HG03432 (cell line): Measurements from ENCODE around the gene AKR1B1.
A peak's percentile ranks its signal among the peaks of the same experiment; 100 is the strongest.

ENCODE experiments used
- ATAC-seq: cut with Tn5 transposase; IDR thresholded peaks from one replicate; pipeline ENCODE4 v1.9.1; 2021; ENCODE audit warnings: mild to moderate bottlenecking, moderate library complexity; ENCODE audit not compliant: unreplicated experiment

AKR1B1 gene

DNA sequence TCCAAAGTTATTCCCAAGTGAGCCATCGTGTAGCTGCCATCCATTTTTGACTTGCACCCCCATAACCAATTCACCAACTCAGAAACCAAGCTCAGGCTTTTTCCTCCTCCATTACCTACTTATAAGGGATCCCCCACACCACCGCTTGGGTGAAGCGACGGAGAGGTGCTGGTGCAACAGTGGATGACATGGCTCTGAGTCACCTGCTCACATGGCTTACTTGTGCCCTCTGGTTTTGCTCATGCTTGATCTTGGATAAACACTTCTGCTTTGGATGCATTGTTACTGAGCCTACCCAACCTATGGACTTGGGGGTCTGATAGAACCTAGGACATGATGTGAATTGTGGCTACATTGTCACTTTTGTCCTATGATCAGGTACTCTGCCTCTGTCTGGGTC is 12.0 kb upstream of the AKR1B1 start:
- no peak for ATAC-seq

DNA sequence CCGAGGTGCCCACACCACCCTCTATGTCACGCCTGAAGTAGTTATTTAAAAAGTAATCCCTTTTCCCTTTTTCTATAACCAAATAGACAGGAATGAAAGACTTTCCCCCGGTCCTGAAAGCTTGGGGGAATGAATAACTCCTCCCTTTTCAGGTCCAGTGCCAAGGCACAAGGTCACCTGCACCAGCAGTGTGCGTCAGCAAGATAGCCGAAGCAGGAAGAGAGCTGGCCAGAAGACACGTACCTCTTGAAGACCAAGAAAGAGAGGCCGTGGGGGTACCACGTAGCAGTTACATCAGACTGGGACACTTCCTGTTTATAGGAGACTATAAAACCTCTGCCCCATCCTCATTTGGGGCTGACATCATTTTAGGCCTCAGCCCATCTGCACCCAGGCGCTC is 10.7 kb upstream of the AKR1B1 start:
- no peak for ATAC-seq

DNA sequence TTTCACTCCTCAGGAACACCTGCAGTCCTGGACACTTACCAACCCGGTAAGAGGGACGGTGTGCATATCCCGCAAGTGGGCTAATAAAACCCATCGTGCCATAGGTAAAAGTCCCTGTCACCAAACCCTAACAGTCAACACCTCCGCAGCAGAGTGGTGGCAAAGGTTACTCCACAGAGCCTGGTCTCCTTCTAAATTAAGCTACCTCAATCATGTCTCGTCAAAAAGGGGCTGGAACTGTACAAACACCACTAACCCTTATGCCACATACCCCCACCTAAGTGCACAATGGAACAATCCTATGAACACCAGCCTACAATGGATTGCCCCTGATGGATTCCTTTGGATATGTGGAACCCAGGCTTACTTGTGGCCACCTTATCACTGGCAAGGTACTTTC is 9.6 kb upstream of the AKR1B1 start:
- no peak for ATAC-seq

DNA sequence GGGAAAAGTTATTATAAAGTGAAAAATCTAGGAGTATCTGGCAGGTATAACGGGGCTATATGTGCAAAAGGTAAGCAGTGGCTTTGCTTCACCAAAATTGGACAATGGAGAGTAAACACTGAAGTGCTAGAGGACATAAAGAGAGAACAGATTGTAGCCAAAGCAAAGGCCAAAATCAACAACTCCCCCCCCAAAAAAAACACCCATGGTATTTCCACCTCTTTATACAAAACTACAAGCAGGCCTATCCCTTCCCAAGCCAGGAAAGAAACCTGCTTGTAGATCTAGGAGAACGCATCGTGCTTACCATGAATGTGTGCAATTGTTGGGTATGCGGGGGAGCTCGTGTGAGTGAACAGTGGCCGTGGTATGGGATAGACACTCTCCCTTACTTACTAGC is 9.2 kb upstream of the AKR1B1 start:
- ATAC-seq = no peak

DNA sequence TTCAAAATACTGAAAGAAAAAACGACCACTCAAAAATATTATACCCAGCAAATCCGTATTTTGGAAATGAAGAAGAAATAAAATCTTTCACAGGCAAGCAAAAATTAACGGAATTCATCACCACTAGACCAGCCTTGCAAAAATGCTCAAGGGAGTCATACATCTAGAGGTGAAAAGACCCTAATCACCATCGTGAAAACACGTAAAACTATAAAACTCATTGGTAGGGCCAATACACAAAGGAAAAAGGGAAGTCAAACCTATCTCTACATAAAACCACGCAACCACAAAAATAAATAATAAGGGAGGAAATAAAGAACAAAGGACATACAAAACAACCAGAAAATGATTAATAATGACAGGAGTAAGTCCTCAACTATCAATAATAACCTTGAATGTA is 6.6 kb upstream of the AKR1B1 start:
- no peak for ATAC-seq

DNA sequence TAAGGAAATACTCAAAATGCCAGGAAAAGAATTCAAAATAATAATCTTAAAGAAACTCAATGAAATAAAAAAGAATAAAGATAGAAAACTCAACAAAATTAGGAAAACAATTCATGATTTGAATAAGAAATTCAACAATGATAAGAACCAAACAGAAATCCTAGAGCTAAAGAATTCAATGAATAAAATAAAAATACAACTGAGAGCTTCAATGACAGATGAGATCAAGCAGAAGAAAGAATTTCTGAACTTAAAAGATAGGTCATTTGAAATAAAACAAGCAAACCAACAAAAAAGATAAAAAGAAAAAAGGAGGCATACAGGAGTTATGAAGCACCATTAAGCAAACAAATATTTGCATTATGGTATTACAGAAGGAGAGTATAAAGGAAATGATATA is 5.6 kb upstream of the AKR1B1 start:
- no peak for ATAC-seq

DNA sequence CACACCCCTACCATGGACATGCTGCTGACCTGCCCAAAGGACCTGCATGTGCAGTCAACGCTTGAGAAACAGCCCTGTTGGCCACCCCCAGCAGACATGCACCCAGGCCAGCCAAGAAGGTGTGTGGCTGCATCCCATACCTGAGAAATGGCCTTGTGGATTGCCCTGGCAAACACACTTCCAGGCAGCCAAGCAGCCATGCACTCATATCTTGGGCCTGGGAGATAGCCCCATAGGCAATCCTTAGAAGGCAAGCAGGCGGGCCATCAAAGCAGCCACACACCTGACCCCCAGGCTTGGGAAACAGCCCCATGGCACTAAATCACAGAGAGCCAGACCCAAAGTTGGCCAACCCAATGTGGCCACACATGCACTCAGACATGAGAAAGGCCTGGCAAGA is 4.9 kb upstream of the AKR1B1 start:
- no peak for ATAC-seq

DNA sequence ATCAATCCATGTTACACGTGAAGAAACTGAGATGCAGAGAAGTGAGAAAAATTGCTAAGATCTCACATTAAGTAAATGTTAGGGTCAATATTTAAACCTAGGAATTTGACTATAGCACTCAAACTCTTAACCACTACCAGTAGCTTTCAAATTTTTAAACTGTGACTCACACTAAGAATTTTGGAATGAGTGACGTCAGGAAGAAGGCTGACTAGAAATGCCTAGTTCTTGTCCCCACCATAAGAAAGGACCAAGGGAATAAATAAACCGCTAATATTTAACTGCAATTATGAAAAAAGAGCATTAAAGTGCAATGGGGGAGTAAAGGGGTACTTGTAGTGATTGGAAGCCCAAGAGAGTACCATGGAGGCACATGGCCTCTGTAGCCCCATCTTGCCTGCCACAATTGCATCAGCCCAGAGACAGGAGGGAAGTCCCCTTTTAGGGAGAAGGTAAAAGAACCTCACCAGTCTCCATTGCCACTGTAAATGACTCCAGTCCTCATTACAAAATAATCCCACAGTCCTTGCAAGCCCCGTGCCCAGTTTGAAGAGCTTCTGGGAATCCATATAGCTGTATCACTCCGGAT is 3.5 kb upstream of the AKR1B1 start:
- ATAC-seq = no peak

DNA sequence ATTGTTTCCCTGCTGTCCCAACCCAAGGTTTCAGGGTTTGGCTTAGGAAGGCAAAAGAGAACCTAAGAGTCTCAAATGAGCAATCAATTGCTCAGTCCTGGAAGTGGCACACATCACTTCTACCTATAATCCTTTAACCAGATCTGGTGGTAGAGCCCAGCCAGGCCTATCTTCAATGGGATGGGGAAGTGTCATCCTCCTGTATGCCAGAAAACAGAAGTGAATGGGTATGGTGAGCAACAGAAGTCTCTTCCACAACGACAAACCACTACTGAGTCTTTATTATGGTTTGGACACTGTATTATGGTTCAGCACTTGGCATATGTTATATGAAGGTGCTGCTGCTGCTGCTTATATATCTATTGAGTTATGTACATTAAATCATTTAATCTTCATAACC is 3.0 kb upstream of the AKR1B1 start:
- ATAC-seq = no peak

DNA sequence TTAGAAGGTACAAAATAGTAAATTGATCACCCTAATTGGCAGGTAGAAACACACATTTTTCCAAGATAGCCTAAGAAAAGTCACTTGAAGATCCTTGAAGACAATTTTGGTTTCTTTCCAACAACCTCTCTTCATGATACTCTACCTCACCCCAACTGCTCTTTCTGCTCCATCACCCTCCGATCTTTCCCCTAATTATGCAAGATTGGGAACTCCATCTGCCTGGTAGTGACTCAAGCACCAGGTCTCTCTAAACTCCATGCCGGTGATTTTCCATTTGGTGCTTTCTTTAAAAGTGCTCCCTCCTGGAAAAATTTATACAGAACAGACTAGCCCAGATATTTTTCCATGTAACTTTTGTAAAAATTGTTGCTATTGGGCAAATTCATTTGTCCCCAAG is 1.1 kb upstream of the AKR1B1 start:
- ATAC-seq = no peak

DNA sequence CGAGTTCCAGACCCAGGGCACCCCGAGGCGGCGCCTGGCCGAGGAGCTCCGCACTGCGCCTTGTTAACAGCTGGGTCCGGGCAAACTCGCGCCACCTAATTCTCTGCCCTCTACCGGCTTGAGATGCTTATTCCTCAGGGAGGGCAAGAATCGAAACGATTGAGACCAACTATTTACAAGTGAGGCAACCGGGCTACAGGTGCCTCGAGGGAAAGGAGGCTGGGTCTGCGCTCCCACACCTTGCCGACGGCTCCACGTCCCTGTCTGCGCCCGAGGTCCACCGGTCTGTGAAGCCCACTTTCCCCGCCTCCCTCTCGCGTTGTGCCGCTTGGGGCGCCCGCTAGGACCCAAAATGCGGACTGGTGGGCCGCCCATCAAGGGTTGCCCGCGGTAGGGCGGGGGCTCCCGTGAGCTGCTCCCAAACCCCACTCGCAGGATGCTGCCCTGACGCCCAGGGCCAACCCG is 527 bp downstream of the AKR1B1 start:
- ATAC-seq = peak; percentile 60

DNA sequence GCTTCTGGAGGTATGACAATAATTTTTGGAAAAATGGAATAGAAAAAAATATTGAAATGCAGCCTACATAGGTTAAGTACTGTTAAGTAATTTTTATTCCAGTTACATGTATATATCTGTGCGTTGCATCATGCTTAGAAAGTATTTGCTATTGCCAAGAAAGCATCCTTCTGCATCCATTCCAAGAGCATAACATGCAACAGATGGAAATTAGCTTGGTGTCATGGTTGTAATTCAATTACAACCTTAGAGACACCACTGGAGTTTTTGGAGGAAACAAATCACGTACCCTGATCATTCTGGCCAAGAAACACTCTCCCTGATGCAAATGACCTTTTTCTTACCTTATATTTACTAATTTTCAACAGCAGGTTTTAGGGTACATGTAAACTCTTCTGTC is 1.7 kb downstream of the AKR1B1 start:
- no peak for ATAC-seq

DNA sequence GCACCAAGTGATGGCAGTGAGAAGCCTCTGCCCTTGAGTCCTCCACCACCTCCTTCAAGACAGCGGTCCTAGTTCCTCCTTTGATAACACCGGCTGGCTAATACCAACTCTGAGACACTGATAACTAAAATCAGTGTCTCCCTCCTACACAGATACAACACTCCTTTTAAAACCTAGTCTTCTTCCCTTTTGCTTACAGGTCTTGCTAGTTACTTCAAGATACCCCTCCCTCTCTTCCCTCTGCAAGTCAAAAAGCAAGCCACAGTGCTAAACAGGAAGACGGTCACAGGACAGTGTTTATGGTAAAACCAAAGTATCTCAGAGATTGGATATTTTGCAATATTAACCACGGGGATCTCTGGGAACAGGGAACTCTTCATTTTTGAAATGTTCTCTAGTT is 4.6 kb downstream of the AKR1B1 start:
- ATAC-seq = no peak

DNA sequence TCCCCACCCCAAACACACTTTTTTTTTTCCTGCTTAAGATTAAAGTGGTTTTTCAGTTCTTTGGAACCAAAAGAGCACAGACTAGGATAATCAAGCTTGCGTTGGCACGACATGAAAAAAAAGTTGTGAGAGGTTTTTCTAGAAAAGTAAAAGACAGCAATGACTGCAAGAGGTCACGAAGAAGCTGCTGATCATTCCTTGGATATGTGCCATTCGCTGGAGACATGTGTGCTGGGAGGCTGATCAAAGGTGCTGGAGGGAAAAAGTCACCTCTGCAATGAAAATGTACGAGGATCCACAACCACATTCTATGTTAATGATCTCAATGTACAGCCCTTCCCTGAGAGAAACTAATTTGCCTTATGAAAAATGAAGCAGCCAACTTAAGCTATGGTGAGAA is 5.4 kb downstream of the AKR1B1 start:
- no peak for ATAC-seq

DNA sequence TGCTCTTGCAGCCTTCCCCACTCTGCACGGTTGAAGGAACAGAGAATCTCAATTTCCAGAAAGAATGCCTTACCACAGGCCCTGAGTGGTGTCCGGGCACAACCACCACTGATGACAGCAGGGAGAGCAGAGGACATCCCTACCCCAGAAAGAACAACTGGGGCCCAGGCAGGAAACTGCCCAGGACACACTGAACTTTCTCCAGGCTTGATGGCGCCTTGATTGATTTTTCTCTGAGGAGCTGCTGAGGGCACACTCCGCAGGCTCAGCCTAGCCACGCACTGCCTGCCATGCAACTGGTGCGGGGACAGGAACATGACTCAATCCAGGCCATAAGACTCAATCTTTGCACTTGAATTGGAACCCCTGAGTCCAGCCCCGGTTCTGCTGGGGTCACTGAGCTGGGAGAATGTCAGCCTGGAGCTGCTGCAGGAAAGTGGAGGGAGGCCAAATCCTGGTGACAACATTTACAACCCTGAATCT is 5.9 kb downstream of the AKR1B1 start:
- no peak for ATAC-seq

DNA sequence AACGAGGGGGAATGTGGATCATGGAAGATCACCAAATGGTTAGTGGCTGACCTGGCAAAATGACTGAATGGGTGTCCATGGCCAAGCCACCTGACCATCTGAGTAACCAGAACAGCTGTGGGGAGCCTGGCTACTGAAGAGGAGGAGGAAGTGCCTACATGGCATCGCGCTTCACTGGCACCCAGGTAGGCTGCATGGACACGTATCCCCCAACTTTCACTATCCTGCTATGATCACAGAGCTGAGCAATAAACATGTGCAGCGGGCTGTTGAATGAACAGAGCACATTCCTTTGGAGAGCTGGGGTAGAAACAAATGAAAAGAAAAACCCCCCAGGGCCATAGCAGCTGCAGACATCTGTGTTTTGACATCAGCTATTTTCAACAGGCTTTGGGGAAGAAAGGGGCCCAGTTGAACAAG is 6.5 kb downstream of the AKR1B1 start:
- ATAC-seq = no peak

DNA sequence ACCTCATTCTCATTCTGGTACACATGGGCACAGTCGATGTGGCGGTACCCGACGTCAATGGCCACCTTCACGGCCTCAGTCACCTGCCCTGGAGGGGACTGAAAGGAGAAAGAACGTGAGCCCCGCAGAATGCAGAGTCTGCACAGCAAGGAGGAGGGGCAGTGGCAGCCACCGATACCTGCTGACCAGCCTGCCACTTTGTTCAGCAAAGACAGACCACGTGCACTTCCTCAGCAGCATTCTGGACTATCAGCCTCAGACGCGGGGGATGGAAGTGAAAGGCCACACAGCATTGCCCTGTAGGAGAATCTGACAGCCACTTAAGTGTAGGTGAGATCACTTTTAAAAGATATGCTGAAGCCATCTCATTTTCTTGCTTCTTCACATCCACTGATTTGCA is 7.2 kb downstream of the AKR1B1 start:
- no peak for ATAC-seq

DNA sequence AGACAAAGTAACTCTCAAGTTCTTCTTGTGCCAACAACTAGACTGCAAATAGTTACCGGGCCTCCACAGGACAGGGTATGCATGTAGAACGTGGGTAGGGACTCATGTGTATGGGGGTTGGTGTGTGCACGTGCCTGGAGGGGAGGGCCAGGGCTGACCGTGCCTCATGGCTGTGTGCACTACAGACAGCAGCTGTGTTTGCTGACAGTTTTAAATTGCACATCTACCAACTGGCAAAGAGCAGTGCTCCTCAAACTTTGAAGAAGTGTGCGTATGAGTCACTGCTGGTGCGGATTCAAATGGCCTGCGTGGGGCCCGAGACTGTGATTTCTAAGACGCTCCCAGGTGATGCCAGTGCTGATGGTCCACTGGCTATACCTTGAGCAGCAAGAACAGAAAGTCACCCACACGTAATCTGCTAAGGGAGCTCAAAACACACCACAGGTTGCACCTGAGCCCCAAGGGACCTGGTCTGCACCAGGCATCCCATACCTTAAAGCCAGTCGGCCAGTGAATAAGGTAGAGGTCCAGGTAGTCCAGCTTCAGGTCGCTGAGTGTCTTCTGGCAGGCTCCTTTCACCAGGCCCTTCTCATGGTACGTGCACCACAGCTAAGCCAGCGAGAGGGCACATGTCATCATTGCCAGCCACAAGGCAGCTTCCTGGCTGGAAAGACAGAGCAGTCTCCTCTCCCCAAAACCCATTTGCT is 8.5 kb downstream of the AKR1B1 start:
- no peak for ATAC-seq

DNA sequence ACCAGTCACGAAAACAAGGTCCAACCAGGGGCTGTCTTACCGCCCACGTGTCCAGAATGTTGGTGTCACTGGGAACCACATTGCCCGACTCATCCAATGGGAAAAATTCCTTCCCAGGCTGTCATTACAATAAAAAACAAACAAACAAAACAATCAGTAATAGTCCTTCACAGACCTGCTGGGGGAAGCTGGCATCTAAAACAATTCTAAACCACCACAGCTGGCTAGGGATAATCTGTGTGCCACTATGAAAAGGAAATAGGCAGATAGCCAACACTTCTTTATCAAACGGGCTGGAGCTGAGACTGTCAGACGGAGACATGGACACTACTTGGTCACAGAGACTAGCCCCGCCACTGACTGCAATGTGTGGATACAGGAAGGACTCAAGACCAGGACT is 9.2 kb downstream of the AKR1B1 start:
- no peak for ATAC-seq

DNA sequence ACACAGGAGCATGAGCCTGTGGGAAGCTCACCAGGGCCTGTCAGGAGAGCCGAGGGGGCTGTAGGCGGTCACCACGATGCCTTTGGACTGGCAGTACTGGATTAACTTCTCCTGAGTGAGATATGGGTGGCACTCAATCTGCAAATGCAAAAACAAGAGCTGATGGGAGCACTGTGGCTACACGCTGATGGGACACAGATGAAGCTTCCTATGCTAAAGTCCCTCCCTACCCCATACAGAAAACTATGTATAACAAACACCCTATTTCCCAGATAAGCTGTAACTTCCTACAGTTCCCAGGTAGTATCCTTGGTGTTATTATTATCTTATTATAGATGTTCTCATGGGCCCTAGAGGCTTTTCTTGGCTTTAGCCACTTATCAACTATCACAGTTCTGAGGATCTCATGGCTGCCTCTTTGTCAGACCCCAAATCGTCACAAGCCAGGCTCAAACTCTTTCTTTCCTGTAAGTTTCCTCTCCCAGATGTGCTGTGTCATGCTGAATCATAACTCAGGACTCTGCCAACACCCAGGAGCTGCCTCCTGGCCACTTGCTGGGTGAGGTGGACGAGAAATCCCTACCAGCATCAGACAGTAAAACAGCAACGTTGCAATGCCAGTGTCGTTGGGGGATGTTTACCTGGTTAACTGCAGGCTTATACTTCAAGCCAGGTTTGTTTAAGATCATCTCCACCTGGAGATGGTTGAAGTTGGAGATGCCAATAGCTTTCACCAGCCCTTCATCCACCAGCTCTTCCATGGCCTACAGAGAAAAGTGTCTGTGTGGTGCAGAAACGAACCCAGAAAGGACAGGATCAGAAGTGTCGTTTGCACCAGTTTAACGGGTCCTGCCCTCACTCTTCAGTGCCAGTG is 10.3 kb downstream of the AKR1B1 start:
- ATAC-seq = no peak

DNA sequence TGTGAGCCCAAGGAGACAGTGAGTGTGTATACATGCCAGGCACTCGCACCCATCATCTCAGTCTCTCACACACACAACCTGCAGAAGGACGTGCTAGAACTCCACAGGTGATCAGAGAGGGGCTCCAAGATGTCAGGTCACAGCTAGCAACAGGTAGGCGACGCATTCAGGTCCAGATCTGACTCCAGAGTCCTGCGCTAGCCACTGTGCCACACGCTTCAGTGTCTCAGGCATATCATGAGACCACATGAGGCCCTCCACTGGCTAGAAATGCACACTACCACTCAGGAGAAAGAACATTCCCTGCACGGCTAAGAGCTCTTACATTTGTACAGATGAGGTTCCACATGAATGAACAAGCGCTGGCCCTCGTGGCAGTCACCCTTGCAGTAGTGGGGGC is 11.5 kb downstream of the AKR1B1 start:
- no peak for ATAC-seq

DNA sequence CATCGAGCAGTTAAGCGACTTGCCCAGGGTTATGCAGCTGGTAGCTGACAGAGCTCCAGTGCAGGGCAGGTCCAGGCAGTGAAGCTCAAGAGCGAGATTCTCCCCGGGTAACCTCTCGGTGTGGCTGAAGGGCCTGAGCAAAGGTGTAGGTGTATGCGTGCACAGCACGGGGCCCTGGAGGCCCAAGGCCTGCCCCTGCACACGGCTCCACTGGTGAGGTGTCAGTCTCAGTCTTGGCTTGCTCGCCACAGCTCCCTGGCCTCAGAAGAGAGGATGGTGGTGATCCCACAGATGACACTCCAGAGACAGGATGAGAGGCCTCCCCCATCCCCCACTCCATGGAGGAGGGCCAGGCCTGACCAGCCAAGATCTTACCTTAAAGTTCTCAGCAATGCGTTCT is 12.0 kb downstream of the AKR1B1 start:
- ATAC-seq = no peak
